Endothelial cell (in vitro differentiated cells): Measurements from ENCODE around the gene PIAS4. TPM values are rescaled to one million over a fixed set of nuclear protein-coding genes. Genes with fewer than 3 reads are reported as not detected.

Experiments
- DNase-seq: peaks from one replicate; pipeline ENCODE4 v3.0.0; 2021; ENCODE audit warnings: low spot score
- H3K27ac Mint-ChIP-seq: one replicate; pipeline ENCODE4 v1.8.0; 2021; ENCODE audit warnings: mixed read lengths, inconsistent platforms; ENCODE audit not compliant: unreplicated experiment
- H3K27me3 Mint-ChIP-seq: one replicate; pipeline ENCODE4 v1.8.0; 2021; ENCODE audit warnings: mild to moderate bottlenecking, moderate library complexity, mixed read lengths, inconsistent platforms; ENCODE audit not compliant: unreplicated experiment
- H3K36me3 Mint-ChIP-seq: one replicate; pipeline ENCODE4 v1.8.0; 2021; ENCODE audit warnings: mild to moderate bottlenecking, low read depth, mixed read lengths, inconsistent platforms; ENCODE audit not compliant: unreplicated experiment
- H3K4me1 Mint-ChIP-seq: one replicate; pipeline ENCODE4 v1.8.0; 2021; ENCODE audit warnings: mild to moderate bottlenecking, mixed read lengths, inconsistent platforms; ENCODE audit not compliant: unreplicated experiment
- H3K4me3 Mint-ChIP-seq: one replicate; pipeline ENCODE4 v1.8.0; 2021; ENCODE audit warnings: mild to moderate bottlenecking, mixed read lengths, inconsistent platforms; ENCODE audit not compliant: unreplicated experiment
- H3K9me3 Mint-ChIP-seq: one replicate; pipeline ENCODE4 v1.8.0; 2021; ENCODE audit warnings: mixed read lengths, inconsistent platforms; ENCODE audit not compliant: unreplicated experiment
- total RNA-seq: library from RNA; stranded (reverse); fragmentation: NEBNext Ultra II Directional; extraction: Animal tissue kit (Norgen Biotek cat#: 25700); gene quantifications from one replicate; pipeline ENCODE4 v1.2.1, GENCODE V29; 2021; ENCODE audit not compliant: unreplicated experiment
- TF ChIP-seq, protein P1 (sequence below): fragments of 200-600 bp; sonication (generic); IDR thresholded peaks from one replicate; pipeline ENCODE4 v1.5.0; 2021; ENCODE audit warnings: antibody characterized with exemption; ENCODE audit not compliant: unreplicated experiment

PIAS4 gene
- total RNA-seq, 1 donor from 2014 or later = 41.2 TPM

DNA sequence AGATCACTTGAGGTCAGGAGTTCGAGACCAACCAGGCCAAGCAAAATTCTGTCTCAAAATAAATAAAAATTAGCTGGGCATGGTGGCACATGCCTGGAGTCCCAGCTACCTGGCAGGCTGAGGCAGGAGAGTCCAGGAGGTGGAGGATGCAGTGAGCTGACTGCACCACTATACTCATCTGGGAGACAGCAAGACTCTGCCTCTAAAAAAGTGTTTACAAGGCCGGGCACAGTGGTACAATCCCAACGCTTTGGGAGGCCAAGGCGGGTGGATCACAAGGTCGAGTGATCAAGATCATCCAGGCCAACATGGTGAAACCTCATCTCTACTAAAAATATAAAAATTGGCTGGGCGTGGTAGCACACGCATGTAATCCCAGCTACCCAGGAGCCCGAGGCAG, 32.4 kb upstream of the PIAS4 start:
- Mint-ChIP-seq H3K4me3 (no peak overlapping the region), H3K4me1 (peaks cover 3% of the 10 kb centered on the region), H3K36me3 (peaks cover 16% of the 10 kb centered on the region), H3K9me3 (no peaks in the 10 kb centered on the region), H3K27ac (no peak overlapping the region), H3K27me3 (peaks cover 17% of the 10 kb centered on the region)
- DNase-seq = no peak
- TF ChIP-seq, protein P1, sequence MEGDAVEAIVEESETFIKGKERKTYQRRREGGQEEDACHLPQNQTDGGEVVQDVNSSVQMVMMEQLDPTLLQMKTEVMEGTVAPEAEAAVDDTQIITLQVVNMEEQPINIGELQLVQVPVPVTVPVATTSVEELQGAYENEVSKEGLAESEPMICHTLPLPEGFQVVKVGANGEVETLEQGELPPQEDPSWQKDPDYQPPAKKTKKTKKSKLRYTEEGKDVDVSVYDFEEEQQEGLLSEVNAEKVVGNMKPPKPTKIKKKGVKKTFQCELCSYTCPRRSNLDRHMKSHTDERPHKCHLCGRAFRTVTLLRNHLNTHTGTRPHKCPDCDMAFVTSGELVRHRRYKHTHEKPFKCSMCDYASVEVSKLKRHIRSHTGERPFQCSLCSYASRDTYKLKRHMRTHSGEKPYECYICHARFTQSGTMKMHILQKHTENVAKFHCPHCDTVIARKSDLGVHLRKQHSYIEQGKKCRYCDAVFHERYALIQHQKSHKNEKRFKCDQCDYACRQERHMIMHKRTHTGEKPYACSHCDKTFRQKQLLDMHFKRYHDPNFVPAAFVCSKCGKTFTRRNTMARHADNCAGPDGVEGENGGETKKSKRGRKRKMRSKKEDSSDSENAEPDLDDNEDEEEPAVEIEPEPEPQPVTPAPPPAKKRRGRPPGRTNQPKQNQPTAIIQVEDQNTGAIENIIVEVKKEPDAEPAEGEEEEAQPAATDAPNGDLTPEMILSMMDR = no peak

DNA sequence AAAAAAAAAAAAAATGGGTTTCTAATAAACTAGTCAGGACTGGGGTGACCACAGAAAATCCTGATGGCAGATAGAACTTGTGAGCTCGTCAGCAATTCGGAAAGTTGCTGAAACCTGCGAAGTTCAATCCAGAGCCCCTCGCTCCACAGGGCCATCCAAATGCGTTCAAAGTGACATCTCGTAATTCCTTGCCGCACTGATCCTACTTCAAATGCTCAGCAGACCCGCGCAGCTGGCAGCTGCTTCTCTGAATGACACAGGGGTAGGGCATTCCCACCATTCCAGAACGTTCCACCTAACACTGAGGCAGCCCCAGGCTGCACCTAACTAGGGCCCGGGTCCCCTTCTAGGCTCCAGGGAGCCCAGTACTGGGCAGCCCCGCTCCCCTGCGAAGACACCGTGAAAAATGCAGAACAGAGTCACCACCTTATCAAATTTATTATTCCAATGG, 31.9 kb upstream of the PIAS4 start:
- DNase-seq = no peak
- TF ChIP-seq, protein P1 = no peak
- peak overlapping the region; percentile 14 for H3K4me3 Mint-ChIP-seq
- H3K36me3 Mint-ChIP-seq = peaks cover 12% of the 10 kb centered on the region
- no peaks in the 10 kb centered on the region for H3K4me1 Mint-ChIP-seq
- no peak overlapping the region for H3K27ac Mint-ChIP-seq
- H3K9me3 Mint-ChIP-seq = no peaks in the 10 kb centered on the region
- H3K27me3 Mint-ChIP-seq = peaks cover 14% of the 10 kb centered on the region

DNA sequence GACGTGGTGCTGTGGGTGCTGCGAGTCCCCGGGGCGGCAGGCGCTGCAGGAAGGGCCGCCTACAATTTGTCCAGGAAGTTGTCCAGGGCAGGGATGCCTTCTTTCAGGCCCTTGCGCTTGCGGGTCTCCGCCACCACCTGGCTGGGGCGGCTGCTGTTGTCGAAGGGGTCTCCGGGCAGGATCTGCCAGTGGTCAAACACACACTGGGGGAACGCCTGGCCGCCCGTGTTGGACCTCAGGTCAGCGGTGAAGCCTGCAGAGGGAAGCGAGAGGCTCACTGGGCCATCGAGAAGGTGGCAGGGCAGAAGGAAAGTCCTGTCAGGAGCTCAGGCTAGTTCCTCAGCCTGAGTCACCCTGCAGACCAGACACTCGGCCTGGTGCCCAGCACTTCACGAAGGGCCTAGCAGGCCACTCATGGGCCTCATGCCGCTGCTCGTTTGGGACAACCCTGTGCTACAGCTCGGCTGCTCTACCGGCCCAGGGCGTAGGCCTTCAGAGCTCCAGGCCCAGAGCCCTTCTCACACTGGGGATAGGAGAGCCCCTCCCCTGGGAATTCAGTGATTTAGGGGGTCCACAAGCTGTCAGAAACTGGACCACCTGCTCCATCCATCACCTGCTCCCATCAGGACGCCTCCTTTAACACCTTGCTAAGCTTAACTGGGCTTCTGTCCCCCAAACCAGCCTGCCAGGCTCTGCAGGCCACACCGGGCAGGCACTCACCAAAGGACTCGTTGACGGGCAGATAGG, 30.9 kb upstream of the PIAS4 start:
- DNase-seq = no peak
- H3K27ac Mint-ChIP-seq = no peak overlapping the region
- peaks cover 17% of the 10 kb centered on the region for H3K36me3 Mint-ChIP-seq
- H3K4me3 Mint-ChIP-seq = no peak overlapping the region
- peaks cover 14% of the 10 kb centered on the region for H3K27me3 Mint-ChIP-seq
- no peaks in the 10 kb centered on the region for H3K9me3 Mint-ChIP-seq
- TF ChIP-seq, protein P1 = no peak
- H3K4me1 Mint-ChIP-seq = no peaks in the 10 kb centered on the region

DNA sequence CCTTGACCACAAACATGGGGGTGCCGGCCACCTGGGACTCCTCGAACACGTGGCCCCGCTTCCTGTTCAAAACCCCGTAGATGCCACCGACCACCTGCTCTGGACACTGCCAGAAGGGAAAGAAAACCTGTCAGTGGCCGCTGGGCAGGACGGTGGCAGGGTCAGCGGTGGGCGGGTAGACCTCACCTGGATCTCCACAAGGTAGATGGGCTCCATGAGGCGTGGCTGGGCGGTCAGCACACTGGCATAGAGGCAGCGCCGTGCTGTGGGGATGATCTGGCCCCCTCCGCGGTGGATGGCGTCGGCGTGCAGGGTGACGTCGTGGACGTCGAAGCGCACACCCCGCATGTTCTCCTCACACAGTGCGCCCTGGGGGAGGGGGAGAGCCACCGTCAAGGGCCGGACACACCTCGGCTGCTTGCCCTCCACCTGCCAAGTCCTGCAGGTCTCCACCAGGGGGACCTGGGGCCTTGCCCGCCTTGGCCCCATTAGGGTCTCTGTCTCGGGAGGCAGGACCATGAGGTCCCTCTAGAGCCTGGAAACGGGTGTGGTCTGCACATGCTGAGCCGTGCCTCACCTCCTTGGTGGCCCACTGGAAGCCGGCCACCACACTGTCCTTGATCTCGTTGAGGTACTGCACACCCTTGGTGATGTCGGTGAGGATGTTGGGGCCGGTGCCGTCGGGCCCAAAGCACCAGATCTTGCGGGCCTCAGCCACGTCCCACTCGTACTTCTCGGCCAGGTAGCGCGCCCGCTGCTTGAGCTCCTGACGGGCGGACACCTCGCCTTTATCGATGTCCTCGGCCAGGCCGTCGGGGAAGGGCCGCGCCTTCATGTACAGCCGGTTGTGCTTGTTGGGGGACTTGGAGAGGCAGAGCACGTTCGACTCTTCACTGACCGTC, 30.0 kb upstream of the PIAS4 start:
- Mint-ChIP-seq H3K36me3 (peaks cover 18% of the 10 kb centered on the region), H3K9me3 (no peaks in the 10 kb centered on the region), H3K4me3 (no peak overlapping the region), H3K27me3 (peaks cover 14% of the 10 kb centered on the region), H3K4me1 (no peaks in the 10 kb centered on the region), H3K27ac (no peak overlapping the region)
- TF ChIP-seq, protein P1 = peak; percentile 32
- no peak for DNase-seq
